ENCODE results near the gene KLF1. TPM values are rescaled to one million over a fixed set of nuclear protein-coding genes. Genes with fewer than 3 reads are reported as not detected.

The KLF1 gene
- total and polyA plus RNA-seq, 2 of the 13 experiments (the other 11 are each of a cell fraction or from before 2014, with no cell fraction given) = not detected

- TF ChIP-seq, protein P1, sequence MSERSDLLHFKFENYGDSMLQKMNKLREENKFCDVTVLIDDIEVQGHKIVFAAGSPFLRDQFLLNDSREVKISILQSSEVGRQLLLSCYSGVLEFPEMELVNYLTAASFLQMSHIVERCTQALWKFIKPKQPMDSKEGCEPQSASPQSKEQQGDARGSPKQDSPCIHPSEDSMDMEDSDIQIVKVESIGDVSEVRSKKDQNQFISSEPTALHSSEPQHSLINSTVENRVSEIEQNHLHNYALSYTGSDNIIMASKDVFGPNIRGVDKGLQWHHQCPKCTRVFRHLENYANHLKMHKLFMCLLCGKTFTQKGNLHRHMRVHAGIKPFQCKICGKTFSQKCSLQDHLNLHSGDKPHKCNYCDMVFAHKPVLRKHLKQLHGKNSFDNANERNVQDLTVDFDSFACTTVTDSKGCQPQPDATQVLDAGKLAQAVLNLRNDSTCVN (CRISPR knock-in tag; IDR thresholded peaks at IDR 0.05; ENCODE audit: borderline replicate concordance) = no peak
- TF ChIP-seq MXI1 (IDR thresholded peaks at IDR 0.05; ENCODE audit: borderline replicate concordance, low read depth, low read length) = no peak
- TF ChIP-seq ZNF12 (CRISPR knock-in tag; IDR thresholded peaks at IDR 0.05) = no peak
- TF ChIP-seq GPN1 (CRISPR knock-in tag; IDR thresholded peaks at IDR 0.05; ENCODE audit: borderline replicate concordance) = no peak
- TF ChIP-seq SOX5 (CRISPR knock-in tag; IDR thresholded peaks at IDR 0.05; ENCODE audit: borderline replicate concordance) = no peak
- no peak for TF ChIP-seq ZFP37 (CRISPR knock-in tag; IDR thresholded peaks at IDR 0.05; ENCODE audit: borderline replicate concordance)
- TF ChIP-seq TFE3 (CRISPR knock-in tag; IDR thresholded peaks at IDR 0.05) = no peak
- TF ChIP-seq IKZF5 (CRISPR knock-in tag; IDR thresholded peaks at IDR 0.05) = no peak
- 0 out of 2 replicates have a peak, but pooled peaks have one; percentile 49 for TF ChIP-seq ZNF589 (CRISPR knock-in tag; conservative IDR thresholded peaks at IDR 0.05)
- TF ChIP-seq ZNF878 (CRISPR knock-in tag; IDR thresholded peaks at IDR 0.05) = no peak
- no peak for TF ChIP-seq ZNF496 (CRISPR knock-in tag; IDR thresholded peaks at IDR 0.05; ENCODE audit: insufficient replicate concordance)
- no peak for TF ChIP-seq RNF2 (conservative IDR thresholded peaks at IDR 0.05; ENCODE audit: low read depth)
- TF ChIP-seq, protein P2, sequence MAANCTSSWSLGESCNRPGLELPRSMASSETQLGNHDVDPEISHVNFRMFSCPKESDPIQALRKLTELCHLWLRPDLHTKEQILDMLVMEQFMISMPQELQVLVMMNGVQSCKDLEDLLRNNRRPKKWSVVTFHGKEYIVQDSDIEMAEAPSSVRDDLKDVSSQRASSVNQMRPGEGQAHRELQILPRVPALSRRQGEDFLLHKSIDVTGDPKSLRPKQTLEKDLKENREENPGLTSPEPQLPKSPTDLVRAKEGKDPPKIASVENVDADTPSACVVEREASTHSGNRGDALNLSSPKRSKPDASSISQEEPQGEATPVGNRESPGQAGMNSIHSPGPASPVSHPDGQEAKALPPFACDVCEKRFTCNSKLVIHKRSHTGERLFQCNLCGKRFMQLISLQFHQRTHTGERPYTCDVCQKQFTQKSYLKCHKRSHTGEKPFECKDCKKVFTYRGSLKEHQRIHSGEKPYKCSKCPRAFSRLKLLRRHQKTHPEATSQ (CRISPR knock-in tag; IDR thresholded peaks at IDR 0.05; ENCODE audit: borderline replicate concordance) = no peak
- no peak for TF ChIP-seq CHD2 (IDR thresholded peaks at IDR 0.05; ENCODE audit: low read depth, low read length)
- no peak for TF ChIP-seq ZNF318 (CRISPR knock-in tag; IDR thresholded peaks at IDR 0.05)
These were observed 1.9 kb downstream of the KLF1 start (continued) for GRCh38 chr19:12884926-12885748.
